Chondrocyte (in vitro differentiated cells): ENCODE results near the gene LYPD1. TPM values are rescaled to one million over a fixed set of nuclear protein-coding genes. Genes with fewer than 3 reads are reported as not detected.

Source experiments
- DNase-seq: peaks from one replicate; pipeline ENCODE4 v3.0.0; 2021; ENCODE audit warnings: mixed read lengths, low spot score
- H3K27ac Mint-ChIP-seq: one replicate; pipeline ENCODE4 v1.8.0; 2021; ENCODE audit warnings: mild to moderate bottlenecking, moderate library complexity, mixed read lengths; ENCODE audit not compliant: unreplicated experiment
- H3K27me3 Mint-ChIP-seq: 2 replicates; pipeline ENCODE4 v1.8.0; 2021; ENCODE audit warnings: low read depth, mixed read lengths
- H3K36me3 Mint-ChIP-seq: 2 replicates; pipeline ENCODE4 v1.8.0; 2021; ENCODE audit warnings: low read depth, mixed read lengths
- H3K4me1 Mint-ChIP-seq: 2 replicates; pipeline ENCODE4 v1.8.0; 2021; ENCODE audit warnings: low read depth, mild to moderate bottlenecking, mixed read lengths
- H3K4me3 Mint-ChIP-seq: one replicate; pipeline ENCODE4 v1.8.0; 2021; ENCODE audit warnings: mild to moderate bottlenecking, moderate library complexity, mixed read lengths; ENCODE audit not compliant: unreplicated experiment
- H3K9me3 Mint-ChIP-seq: 2 replicates; pipeline ENCODE4 v1.8.0; 2021; ENCODE audit warnings: low read depth, mixed read lengths
- total RNA-seq: library from RNA; stranded (reverse); gene quantifications from 3 replicates; pipeline ENCODE4 v1.2.1, GENCODE V29; 2021
- TF ChIP-seq, protein P1 (sequence below): fragments of 200-600 bp; sonication (generic); IDR thresholded peaks from 2 replicates; pipeline ENCODE4 v1.5.0; 2021; ENCODE audit warnings: antibody characterized with exemption, mild to moderate bottlenecking, moderate library complexity

The LYPD1 gene
- total RNA-seq, 1 donor from 2014 or later, result 5.0 TPM

DNA sequence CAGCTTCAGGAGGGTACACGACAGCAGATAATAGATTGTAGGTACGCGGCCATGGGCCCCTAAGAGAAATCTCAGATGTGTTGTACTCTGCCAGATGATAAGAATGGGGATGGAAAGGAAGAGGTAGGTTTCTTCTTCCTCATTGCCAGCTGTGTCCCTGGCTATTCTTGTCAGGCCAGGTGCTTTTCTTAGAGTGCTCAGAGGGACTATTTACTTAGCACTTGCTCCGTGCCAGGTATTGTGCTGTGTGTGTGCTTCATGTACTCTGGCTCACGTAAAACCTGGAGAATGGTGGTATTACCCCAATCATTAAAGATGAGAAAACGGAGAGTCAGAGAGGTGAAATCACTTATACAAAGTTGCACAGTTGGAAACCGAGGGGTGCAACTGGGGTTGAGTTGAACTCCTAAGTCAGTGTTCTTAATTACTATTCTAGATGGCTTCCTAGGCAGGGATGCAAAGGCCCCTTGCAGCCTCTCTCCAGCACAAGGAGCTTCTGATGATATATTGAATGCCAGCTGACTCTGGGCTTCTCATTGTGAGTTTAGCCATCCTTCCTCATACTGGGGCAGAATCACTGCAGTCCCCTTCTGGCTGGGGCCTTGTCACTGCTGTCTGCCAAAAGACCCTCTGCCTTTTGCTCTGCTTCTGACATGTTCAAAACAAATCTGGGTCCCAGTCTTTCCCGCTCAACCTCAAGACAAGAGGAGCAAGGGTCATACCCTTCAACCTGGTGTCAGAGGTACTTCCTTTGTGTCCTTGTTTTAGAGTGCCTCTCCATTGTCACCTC is 60.7 kb downstream of the LYPD1 start:
- H3K9me3 Mint-ChIP-seq, result no peaks in the 10 kb centered on the region
- no peaks in the 10 kb centered on the region for H3K36me3 Mint-ChIP-seq
- no peak overlapping the region for H3K27ac Mint-ChIP-seq
- TF ChIP-seq, protein P1, sequence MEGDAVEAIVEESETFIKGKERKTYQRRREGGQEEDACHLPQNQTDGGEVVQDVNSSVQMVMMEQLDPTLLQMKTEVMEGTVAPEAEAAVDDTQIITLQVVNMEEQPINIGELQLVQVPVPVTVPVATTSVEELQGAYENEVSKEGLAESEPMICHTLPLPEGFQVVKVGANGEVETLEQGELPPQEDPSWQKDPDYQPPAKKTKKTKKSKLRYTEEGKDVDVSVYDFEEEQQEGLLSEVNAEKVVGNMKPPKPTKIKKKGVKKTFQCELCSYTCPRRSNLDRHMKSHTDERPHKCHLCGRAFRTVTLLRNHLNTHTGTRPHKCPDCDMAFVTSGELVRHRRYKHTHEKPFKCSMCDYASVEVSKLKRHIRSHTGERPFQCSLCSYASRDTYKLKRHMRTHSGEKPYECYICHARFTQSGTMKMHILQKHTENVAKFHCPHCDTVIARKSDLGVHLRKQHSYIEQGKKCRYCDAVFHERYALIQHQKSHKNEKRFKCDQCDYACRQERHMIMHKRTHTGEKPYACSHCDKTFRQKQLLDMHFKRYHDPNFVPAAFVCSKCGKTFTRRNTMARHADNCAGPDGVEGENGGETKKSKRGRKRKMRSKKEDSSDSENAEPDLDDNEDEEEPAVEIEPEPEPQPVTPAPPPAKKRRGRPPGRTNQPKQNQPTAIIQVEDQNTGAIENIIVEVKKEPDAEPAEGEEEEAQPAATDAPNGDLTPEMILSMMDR, result no peak
- H3K4me3 Mint-ChIP-seq, result no peak overlapping the region
- no peak for DNase-seq
- H3K27me3 Mint-ChIP-seq, result peaks cover 15% of the 10 kb centered on the region
- H3K4me1 Mint-ChIP-seq, result no peaks in the 10 kb centered on the region

DNA sequence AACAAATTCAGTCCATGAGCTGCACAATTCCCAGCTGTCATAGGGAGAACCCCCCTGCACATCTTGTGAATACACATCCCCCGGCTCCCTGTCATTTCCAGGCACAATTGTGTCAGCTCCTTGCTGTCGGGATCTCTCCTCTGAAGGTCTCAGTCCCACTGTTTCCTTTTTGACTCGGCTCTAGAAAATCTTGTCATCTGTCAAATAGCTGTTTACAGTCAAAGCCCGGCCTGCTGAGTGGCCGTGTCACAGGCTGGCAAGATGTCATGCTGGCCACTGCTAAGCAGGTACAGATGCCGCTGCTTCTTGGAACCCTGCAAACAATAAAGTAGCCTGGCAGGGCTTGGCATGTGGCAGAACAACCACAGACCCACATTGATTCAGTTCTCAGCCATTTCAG is 61.7 kb downstream of the LYPD1 start:
- no peaks in the 10 kb centered on the region for H3K9me3 Mint-ChIP-seq
- DNase-seq, result no peak
- no peak overlapping the region for H3K27ac Mint-ChIP-seq
- peaks cover 16% of the 10 kb centered on the region for H3K27me3 Mint-ChIP-seq
- no peaks in the 10 kb centered on the region for H3K36me3 Mint-ChIP-seq
- no peaks in the 10 kb centered on the region for H3K4me1 Mint-ChIP-seq
- no peak overlapping the region for H3K4me3 Mint-ChIP-seq
- TF ChIP-seq, protein P1, result no peak

DNA sequence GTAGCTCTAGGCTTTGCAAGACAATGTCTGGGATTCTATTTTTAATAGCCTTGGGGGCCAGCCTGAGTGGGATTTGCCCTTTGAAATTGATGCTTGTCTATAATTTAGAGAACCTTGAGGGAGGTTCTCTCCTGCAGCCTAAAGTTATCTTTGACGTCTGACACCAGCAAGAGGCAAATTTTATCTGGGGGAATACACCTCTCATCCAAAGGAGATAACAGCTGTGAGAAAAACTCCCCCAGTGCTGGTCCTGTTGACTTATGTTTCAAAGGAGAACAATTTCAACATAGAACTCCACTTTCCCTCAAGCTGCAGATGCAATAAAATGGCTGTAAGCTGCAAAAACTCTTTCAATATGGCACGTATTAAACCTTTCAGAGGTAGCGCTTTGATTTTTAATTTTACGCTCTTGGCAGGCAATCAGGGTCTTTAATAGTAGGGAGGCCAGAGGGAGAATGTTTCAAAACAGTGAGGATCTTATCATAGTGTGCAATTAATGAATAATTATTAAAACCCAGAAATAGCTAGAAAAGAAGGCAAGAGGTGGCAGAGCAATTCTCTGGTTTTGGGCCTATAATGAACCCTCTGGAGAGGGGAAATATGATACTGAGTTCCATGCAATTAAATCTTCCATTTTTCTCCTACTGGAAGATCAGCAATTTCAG is 62.4 kb downstream of the LYPD1 start:
- H3K4me3 Mint-ChIP-seq, result no peak overlapping the region
- no peaks in the 10 kb centered on the region for H3K4me1 Mint-ChIP-seq
- peaks cover 16% of the 10 kb centered on the region for H3K27me3 Mint-ChIP-seq
- no peak overlapping the region for H3K27ac Mint-ChIP-seq
- H3K36me3 Mint-ChIP-seq, result no peaks in the 10 kb centered on the region
- H3K9me3 Mint-ChIP-seq, result no peaks in the 10 kb centered on the region
- TF ChIP-seq, protein P1, result no peak
- DNase-seq, result no peak

DNA sequence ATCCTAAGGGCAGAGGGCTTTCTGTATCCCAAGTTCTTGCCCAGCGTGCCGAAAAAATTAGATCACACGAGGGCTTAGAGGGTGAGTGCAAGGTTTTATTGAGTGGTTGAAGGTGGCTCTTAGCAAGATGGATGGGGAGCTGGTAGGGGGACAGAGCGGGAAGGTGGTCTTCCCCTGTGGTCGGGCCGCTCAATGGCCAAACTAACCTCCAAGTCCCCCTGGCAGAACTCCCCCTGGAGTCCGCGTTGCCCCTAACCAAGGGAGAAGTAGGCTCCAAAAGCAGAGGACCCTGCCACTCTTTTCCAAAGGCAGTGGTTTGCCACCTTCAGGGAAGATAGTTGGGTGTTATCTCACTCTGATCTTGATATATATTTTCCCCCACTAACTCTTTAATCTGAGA is 63.4 kb downstream of the LYPD1 start:
- DNase-seq, result no peak
- Mint-ChIP-seq H3K4me1 (no peaks in the 10 kb centered on the region), H3K4me3 (no peak overlapping the region), H3K36me3 (no peaks in the 10 kb centered on the region), H3K27me3 (peaks cover 23% of the 10 kb centered on the region), H3K27ac (no peak overlapping the region), H3K9me3 (no peaks in the 10 kb centered on the region)
- TF ChIP-seq, protein P1, result no peak

DNA sequence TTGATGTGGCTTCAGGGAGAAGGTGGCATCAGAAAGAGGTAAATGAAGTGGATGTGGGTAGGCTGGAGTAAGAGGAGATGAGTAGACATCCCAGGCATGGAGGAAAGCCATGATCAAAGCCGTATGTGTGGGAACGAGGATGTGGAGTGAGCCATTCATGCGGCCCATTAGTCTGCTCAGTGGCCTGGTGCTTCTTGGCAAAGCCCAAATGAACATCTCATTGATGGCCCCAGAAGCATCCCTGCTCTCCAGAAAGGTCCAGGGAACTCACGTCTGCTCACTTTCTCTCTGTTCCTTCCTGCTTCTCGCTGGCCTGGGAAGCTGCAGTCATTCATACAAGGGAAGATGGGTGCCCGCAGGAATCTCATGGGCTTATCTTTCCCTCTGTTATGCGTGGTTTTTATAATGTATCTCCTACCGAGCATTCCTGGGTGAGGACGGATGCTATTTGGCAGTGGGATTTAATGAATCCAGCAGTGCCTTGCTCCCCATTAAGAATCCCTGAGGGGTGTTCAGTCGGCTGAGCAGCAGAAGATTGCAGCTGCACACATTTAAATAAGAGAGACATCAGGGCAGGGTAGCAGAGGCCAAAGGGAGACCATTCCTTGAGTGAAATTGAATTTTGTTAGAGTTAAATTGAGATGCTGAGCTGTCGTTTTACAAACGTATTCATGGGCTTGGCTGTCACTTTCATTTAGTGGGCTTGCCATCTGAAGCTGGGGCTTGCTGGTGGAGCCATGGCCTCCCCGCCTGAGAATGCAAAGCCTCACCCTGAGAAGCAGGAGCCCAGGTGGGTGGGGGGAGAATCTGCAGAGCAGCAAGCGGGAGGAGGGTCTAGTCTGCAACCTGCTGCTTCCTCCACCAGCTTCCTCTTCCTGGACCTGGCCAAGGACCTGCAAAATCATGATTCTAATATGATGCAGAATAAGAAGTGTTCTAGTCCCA is 64.5 kb downstream of the LYPD1 start:
- Mint-ChIP-seq H3K4me3 (no peak overlapping the region), H3K36me3 (no peaks in the 10 kb centered on the region), H3K4me1 (no peaks in the 10 kb centered on the region), H3K27ac (no peak overlapping the region), H3K9me3 (no peaks in the 10 kb centered on the region), H3K27me3 (peaks cover 27% of the 10 kb centered on the region)
- no peak for DNase-seq
- TF ChIP-seq, protein P1, result no peak
